ENCODE results near the gene DDN.

- TF ChIP-seq GABPA (IDR thresholded peaks at IDR 0.05; ENCODE audit: low read depth) (no peak), CTCF (IDR thresholded peaks at IDR 0.05; ENCODE audit: insufficient read depth, low read length) (no peak), POLR2AphosphoS5 (IDR thresholded peaks at IDR 0.05; ENCODE audit: low read depth) (no peak; the same call in 1 of the 2 replicates), REST (IDR thresholded peaks at IDR 0.05; ENCODE audit: insufficient replicate concordance, low read depth) (no peak)
Observed at GRCh38 chr12:49034286-49034622, 35.1 kb upstream of the DDN start.
